Endodermal cell (in vitro differentiated cells): Measurements from ENCODE around the gene ITSN1. TPM values are rescaled to one million over a fixed set of nuclear protein-coding genes. Genes with fewer than 3 reads are reported as not detected.
"Not testable (repeated sequence)": the region's sequence is repeated elsewhere in the genome, so short reads cannot be mapped to it uniquely, and the experiment has no call there.

ENCODE experiments used
- DNase-seq: peaks from one replicate; pipeline ENCODE4 v3.0.0-alpha.2; 2017
- H3K27ac ChIP-seq: 2 replicates; pipeline ENCODE4 v1.5.1; 2013; ENCODE audit warnings: mild to moderate bottlenecking, low read depth, low read length, moderate library complexity
- H3K27me3 ChIP-seq: 2 replicates; pipeline ENCODE4 v1.6.1; 2013; ENCODE audit warnings: mild to moderate bottlenecking, low read length, moderate library complexity; ENCODE audit not compliant: insufficient read depth, control insufficient read depth, poor library complexity, severe bottlenecking
- H3K36me3 ChIP-seq: 2 replicates; pipeline ENCODE4 v1.7.0; 2013; ENCODE audit warnings: mild to moderate bottlenecking, low read length, moderate library complexity; ENCODE audit not compliant: control insufficient read depth, insufficient read depth
- H3K4me1 ChIP-seq: one replicate; pipeline ENCODE4 v1.7.0; 2013; ENCODE audit warnings: low read length; ENCODE audit not compliant: control insufficient read depth, insufficient read depth
- H3K4me3 ChIP-seq: 2 replicates; pipeline ENCODE4 v1.5.1; 2013; ENCODE audit warnings: mild to moderate bottlenecking, low read length, moderate library complexity
- H3K9ac ChIP-seq: 2 replicates; pipeline ENCODE4 v1.6.1; 2013; ENCODE audit warnings: mild to moderate bottlenecking, low read length, moderate library complexity; ENCODE audit not compliant: poor library complexity, severe bottlenecking; ENCODE audit errors: extremely low read depth
- H3K9me3 ChIP-seq: 2 replicates; pipeline ENCODE4 v1.6.1; 2013; ENCODE audit warnings: mild to moderate bottlenecking, low read length, moderate library complexity; ENCODE audit not compliant: control insufficient read depth
- H3K27ac Mint-ChIP-seq: 2 replicates; pipeline ENCODE4 v1.8.0; 2020; ENCODE audit warnings: mixed read lengths
- H3K27me3 Mint-ChIP-seq: 2 replicates; pipeline ENCODE4 v1.8.0; 2021; ENCODE audit warnings: mild to moderate bottlenecking, mixed read lengths; ENCODE audit not compliant: insufficient read depth
- H3K36me3 Mint-ChIP-seq: 2 replicates; pipeline ENCODE4 v1.8.0; 2020; ENCODE audit warnings: low read depth, mixed read lengths
- H3K4me1 Mint-ChIP-seq: 2 replicates; pipeline ENCODE4 v1.8.0; 2020; ENCODE audit warnings: mixed read lengths
- H3K4me3 Mint-ChIP-seq: 2 replicates; pipeline ENCODE4 v1.8.0; 2020; ENCODE audit warnings: mild to moderate bottlenecking, moderate library complexity, mixed read lengths
- H3K9me3 Mint-ChIP-seq: 2 replicates; pipeline ENCODE4 v1.8.0; 2020; ENCODE audit warnings: mild to moderate bottlenecking, mixed read lengths
- WGBS, 2 experiments: methylation state at CpG; one replicate each; pipeline versions ENCODE4 v1.1.5 to v1.1.7; 2013; ENCODE audit warnings: missing lambda C conversion rate in 2 of 2, mixed read lengths in 1 of 2; ENCODE audit not compliant: insufficient coverage in 1 of 2, insufficient read length in 1 of 2; 5-methylcytosine and 5-hydroxymethylcytosine counted together
- total RNA-seq, 2 donors: library from RNA; stranded (reverse); fragmentation: NEBNext Ultra II Directional in 1 of 2; extraction: Animal tissue kit (Norgen Biotek cat#: 25700) in 1 of 2; gene quantifications; 2 replicates in 1 of 2; 3 replicates in 1 of 2; pipeline ENCODE4 v1.2.1, GENCODE V29; 2021
- TF ChIP-seq, protein P1 (sequence below): fragments of 200-600 bp; sonication (generic); conservative IDR thresholded peaks from 2 replicates; pipeline ENCODE4 v1.5.0; 2021; ENCODE audit warnings: antibody characterized with exemption, mild to moderate bottlenecking

ITSN1 gene
- total RNA-seq, 2 donors from 2014 or later, result 89.6 to 104 TPM

DNA sequence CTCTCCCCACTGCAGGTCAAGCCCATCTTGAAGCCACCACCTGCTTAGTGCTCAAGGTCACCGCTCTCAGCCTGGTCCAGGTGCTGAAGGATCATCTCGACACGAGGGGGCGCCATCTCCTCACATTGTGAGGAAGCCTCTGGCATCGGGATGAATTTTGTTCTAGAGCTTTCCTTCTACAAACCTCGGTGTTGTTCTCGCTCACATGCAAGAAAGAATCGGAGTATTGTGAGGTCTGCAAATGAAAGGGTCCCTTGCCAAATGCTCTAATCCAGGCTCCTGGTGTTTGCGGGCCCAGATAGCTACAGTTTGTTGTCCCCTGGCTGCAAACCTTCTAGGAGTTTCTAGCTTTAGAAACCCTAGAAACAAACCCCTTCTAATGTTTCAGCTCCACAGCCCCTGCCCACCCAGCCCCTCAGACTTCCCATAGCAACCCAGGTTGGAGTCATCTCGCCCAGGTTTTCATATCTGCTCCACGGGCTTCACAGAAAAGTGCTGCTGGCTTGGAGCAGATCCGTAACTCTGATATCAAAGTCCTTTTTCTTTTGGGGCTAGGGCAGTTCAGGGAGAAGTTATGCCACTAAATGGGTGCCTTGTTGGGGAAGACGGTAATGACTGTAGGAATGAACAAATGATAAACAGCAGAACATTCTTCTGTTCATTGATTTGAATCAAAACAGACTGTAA, 281.9 kb downstream of the ITSN1 start:
- Mint-ChIP-seq H3K36me3 (no peaks in the 10 kb centered on the region), H3K4me3 (no peak overlapping the region), H3K4me1 (no peaks in the 10 kb centered on the region), H3K9me3 (peaks cover 11% of the 10 kb centered on the region), H3K27me3 (peaks cover 9% of the 10 kb centered on the region), H3K27ac (no peak overlapping the region)
- Histone ChIP-seq H3K27me3 (no peaks in the 10 kb centered on the region), H3K36me3 (no peaks in the 10 kb centered on the region), H3K9me3 (no peaks in the 10 kb centered on the region), H3K9ac (no peak overlapping the region), H3K4me3 (no peak overlapping the region), H3K4me1 (no peaks in the 10 kb centered on the region), H3K27ac (no peak overlapping the region)
- 43 to 56% methylated on average over 7 to 13 of the region's 13 CpGs for WGBS, 2 experiments
- peak; percentile 96 for DNase-seq
- TF ChIP-seq, protein P1, sequence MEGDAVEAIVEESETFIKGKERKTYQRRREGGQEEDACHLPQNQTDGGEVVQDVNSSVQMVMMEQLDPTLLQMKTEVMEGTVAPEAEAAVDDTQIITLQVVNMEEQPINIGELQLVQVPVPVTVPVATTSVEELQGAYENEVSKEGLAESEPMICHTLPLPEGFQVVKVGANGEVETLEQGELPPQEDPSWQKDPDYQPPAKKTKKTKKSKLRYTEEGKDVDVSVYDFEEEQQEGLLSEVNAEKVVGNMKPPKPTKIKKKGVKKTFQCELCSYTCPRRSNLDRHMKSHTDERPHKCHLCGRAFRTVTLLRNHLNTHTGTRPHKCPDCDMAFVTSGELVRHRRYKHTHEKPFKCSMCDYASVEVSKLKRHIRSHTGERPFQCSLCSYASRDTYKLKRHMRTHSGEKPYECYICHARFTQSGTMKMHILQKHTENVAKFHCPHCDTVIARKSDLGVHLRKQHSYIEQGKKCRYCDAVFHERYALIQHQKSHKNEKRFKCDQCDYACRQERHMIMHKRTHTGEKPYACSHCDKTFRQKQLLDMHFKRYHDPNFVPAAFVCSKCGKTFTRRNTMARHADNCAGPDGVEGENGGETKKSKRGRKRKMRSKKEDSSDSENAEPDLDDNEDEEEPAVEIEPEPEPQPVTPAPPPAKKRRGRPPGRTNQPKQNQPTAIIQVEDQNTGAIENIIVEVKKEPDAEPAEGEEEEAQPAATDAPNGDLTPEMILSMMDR, result peak; percentile 95

DNA sequence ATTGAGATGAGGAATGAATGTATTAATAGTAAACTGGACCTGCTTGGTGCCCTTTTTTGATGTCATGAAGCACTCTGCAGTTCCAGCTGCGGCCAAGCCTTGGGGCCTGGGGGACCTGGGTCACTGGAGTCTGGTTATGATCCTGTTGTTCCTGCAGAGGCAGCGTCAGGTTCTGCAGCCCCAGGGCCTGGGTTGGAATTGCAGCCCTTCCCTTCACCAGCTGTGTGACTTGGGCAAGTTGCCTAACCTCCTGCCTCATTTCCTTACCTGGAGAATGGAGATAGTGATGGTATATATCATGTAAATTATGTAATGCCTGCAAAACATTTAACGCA, 282.4 kb downstream of the ITSN1 start:
- Mint-ChIP-seq H3K9me3 (peaks cover 11% of the 10 kb centered on the region), H3K36me3 (no peaks in the 10 kb centered on the region), H3K4me3 (no peak overlapping the region), H3K4me1 (no peaks in the 10 kb centered on the region), H3K27ac (no peak overlapping the region), H3K27me3 (peaks cover 9% of the 10 kb centered on the region)
- Histone ChIP-seq H3K27me3 (no peaks in the 10 kb centered on the region), H3K4me3 (no peak overlapping the region), H3K9ac (no peak overlapping the region), H3K4me1 (no peaks in the 10 kb centered on the region), H3K9me3 (no peaks in the 10 kb centered on the region), H3K27ac (no peak overlapping the region), H3K36me3 (no peaks in the 10 kb centered on the region)
- 95 to 100% methylated on average over 2 to 3 of the region's 3 CpGs for WGBS, 2 experiments
- TF ChIP-seq, protein P1, result no peak
- DNase-seq, result no peak

DNA sequence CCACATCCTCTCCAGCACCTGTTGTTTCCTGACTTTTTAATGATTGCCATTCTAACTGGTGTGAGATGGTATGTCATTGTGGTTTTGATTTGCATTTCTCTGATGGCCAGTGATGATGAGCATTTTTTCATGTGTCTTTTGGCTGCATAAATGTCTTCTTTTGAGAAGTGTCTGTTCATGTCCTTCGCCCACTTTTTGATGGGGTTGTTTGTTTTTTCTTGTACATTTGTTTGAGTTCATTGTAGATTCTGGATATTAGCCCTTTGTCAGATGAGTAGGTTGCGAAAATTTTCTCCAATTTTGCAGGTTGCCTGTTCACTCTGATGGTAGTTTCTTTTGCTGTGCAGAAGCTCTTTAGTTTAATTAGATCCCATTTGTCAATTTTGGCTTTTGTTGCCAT, 283.9 kb downstream of the ITSN1 start:
- H3K27me3 ChIP-seq, H3K27ac Mint-ChIP-seq, H3K27ac ChIP-seq, DNase-seq, H3K36me3 Mint-ChIP-seq, H3K4me1 ChIP-seq, H3K4me3 ChIP-seq, H3K9me3 ChIP-seq, H3K27me3 Mint-ChIP-seq, H3K4me1 Mint-ChIP-seq, H3K4me3 Mint-ChIP-seq, H3K9ac ChIP-seq, H3K36me3 ChIP-seq: not testable (repeated sequence)
- H3K9me3 Mint-ChIP-seq, result peaks cover 11% of the 10 kb centered on the region
- no CpG with 5 or more reads among the region's 2 CpGs for WGBS, 2 experiments

DNA sequence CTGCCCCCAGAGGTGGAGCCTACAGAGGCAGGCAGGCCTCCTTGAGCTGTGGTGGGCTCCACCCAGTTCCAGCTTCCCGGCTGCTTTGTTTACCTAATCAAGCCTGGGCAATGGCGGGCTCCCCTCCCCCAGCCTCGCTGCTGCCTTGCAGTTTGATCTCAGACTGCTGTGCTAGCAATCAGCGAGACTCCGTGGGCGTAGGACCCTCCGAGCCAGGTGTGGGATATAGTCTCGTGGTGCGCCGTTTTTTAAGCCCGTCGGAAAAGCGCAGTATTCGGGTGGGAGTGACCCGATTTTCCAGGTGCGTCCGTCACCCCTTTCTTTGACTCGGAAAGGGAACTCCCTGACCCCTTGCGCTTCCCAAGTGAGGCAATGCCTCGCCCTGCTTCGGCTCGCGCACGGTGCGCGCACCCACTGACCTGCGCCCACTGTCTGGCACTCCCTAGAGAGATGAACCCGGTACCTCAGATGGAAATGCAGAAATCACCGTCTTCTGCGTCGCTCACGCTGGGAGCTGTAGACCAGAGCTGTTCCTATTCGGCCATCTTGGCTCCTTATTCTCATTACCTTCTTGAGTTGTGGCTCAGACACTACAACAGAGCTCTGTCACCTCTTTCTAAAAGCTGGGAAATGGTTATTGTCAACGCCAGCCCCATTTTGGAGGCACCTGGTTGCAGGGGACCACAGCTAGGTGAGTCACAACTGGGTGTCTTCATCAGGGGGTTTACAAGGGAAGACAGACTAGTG, 288.9 kb downstream of the ITSN1 start:
- Histone ChIP-seq H3K9ac (peak overlapping the region; percentile 74), H3K4me3 (peak overlapping the region; percentile 86), H3K27ac (peak overlapping the region; percentile 87)
- peaks cover 15% of the 10 kb centered on the region for H3K36me3 Mint-ChIP-seq
- H3K27me3 ChIP-seq, H3K4me1 Mint-ChIP-seq, H3K9me3 ChIP-seq, H3K27me3 Mint-ChIP-seq, H3K4me1 ChIP-seq, H3K36me3 ChIP-seq: not testable (repeated sequence)
- peak overlapping the region; percentile 94 for H3K27ac Mint-ChIP-seq
- peaks cover 13% of the 10 kb centered on the region for H3K9me3 Mint-ChIP-seq
- peak; percentile 65 for DNase-seq
- H3K4me3 Mint-ChIP-seq, result peak overlapping the region; percentile 69
- WGBS, 2 experiments, result 24 to 60% methylated on average over 2 to 6 of the region's 34 CpGs
